ENCODE data around the gene TMEM184B.
"Not testable (repeated sequence)": the region's sequence is repeated elsewhere in the genome, so short reads cannot be mapped to it uniquely, and the experiment has no call there.

The TMEM184B gene

DNA sequence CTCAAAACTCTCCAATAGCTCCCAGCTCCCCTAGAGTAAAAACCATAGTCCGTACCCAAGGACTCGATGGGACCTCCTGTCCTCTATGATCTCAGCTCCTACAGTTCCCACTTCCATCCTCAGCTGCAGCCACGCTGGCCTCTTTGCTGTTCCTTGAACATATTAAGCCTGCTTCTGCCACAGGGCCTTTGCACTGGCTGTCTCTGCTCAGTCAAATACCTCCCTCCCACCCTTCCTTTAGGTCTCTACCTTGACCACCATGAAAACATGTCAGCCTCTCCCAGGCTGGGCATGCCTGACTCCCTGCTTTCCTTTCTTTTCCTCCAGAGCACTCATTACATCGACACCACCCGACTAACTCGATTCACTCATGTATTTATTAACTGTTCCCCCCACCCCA is 24.5 kb downstream of the TMEM184B start:
- DNase-seq (ENCODE audit: low read depth): no peak

DNA sequence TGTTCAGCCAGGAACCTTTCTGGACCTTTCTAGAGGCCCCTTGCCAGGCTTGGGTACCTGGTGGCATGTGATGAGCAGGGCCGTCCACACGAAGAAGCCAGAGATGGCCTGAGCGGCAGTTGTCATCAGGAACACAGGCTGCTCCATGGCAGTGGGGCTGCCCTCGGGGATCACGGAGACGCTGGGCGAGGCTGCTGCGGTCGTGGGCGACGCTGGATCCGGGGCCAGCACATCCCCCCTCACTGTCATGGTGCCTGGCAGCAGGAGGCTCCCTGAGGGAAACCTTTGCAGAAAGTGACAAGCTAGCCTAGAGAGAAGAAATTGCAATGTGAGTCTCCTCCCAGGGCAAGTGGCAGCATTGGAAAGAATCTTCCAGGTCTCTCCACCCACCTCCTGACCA is 25.1 kb downstream of the TMEM184B start:
- DNase-seq (ENCODE audit: low read depth): no peak

DNA sequence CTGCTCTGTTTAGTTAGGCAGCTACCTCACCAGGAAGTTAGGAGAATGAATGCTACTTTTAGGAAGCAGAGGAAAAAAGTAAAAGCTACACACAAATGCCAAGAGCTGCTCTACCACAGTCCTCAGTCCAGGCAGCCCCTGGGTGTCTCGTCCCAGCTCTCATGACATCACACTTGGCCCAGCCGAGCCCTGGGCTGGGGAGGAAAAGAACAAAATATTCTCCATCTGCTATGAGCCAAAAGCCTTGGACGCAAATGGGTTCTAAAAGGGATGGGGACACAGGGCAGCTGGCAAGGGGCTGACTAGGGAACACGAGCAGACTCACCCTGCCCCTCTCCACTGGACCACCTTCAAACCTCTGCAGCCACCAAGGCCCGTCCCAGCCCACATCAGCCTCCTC is 26.1 kb downstream of the TMEM184B start:
- DNase-seq (ENCODE audit: low read depth): no peak

DNA sequence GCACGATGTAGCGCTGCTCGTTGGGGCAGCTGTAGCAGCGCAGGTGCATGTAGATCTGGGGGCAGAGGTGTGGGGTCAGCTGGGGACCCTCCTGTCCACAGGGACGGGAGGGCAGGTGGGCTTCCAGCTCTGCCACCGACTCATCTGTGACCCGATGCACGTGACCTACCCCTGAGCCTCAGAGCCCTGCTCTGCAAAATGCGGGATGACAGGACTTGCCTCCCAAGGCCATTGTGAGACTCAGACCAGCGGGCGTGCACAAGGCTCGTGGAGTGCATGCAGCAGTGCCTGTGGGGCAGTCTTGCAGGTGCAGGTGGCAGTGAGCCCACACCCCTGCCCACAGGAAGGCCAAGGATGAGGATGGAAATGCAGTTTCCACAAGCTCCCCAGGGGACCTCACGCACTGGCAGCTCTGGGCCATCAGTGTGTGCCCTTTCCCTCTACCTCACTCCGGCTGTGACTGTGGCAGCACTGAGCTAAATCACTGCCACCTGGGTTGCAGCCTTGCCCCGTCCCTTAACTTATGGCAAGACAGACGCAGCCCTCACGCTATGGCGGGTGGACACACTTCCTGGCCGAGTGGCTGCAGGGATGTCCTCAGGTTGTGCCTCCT is 26.7 kb downstream of the TMEM184B start:
- DNase-seq (ENCODE audit: low read depth): no peak

DNA sequence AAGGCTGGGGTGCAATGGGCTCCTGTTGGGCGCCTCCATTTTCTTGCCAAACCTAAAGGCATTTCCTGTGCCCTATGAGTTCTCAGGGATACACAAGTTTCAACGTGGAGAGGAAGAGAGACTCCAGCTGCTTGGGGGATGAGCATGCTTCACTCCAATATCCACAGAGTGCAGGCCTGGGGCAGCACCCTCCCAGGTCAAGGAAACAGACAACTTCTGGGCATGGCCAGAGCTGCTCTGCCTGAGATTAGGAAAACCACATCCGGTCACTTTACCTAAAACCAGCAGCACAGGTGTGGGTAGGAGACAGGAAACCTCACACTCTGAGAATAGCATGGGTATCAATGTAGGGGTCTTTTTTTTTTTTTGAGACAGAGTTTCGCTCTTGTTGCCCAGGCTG is 28.7 kb downstream of the TMEM184B start:
- DNase-seq (ENCODE audit: low read depth): no peak

DNA sequence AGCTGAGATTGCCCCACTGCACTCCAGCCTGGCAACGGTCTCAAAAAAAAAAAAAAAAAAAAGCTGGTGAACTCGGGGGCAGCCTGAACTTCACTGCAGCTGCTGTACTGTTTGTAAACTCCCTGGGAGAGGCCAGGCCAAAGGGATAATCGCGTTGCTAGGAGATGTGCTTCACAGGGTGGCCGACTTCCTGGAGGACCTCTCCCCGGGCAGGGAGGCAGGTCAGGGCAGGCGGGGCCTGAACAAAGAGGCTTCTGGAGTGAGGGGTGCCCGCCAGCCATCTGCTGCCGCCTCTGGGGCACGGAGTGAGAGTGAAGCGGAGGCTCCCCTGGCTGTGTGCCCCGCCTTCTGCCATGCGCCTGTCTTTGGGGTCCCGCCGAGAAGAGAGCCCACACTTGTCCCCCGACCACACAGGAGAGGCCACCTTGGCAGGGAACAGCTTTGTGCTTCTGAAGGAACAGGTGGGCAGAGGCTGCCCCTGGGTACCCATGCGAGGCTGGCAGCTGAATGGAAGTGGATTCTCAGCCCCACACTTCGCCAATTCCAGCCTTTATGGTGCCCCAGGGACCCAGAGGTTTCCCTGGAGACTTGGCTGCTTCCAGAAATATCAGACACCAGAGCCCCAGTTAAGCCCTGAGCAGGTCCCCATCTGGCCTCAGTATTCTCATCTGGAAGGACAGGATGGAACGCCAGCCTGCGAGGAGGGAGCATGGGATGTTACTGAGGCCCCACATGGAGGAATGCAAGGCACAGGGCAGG is 29.6 kb downstream of the TMEM184B start:
- no peak for DNase-seq (ENCODE audit: low read depth)

DNA sequence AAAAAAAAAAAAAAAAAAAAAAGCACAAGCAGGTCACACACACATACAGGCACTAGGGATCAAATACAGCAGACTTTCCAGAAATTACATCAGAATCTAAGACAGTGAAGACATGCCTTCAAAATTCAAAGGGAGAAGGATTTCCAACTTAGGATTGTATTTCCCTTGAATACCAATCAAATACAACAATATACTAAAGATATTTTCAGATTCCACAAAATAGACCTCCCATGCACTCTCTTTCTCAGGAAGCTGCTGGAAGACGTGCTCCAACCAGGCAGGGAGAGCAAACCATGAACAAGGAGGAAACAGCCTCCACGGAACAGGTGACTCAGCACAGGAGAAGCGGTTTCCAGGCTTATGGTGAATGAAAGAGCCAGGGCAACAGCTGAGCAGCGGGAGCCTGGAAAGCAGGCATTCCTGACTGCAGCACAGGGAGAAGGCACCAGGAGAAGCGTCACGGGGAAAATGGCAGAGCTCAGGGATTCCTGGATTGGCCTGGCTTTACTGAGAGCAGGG is 32.0 kb downstream of the TMEM184B start:
- no peak for DNase-seq (ENCODE audit: low read depth)

DNA sequence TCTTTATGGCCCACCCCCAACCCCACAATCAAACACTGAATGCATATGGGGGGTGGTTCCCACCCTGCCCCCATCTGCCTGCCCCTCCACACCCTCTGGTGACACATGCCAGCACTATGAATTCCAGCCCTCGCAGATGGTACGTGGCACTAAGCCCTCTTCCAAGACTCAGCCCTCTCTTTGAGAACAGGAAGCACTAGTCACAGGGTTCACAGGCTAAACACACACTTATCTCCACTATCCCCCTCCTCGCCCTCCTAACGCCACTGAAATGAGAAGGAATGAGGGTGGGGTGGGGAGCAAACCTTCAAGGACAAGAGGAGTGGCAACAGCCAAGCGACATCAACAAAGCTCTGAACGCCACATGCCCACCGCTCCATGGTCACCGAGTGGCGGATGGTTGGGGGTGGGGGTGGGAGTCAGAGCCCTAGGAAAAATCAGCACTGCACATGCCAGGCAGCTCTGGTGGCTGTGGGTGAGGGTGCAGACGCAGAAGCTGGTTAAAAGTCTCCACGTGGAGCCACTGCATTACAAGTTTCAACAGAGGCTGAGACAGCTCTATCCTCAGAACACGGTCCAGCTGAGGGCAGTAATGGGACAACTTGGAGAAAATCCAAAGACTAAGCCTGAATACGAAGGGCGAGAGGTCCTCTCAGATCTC is 33.6 kb downstream of the TMEM184B start:
- no peak for DNase-seq (ENCODE audit: low read depth)

DNA sequence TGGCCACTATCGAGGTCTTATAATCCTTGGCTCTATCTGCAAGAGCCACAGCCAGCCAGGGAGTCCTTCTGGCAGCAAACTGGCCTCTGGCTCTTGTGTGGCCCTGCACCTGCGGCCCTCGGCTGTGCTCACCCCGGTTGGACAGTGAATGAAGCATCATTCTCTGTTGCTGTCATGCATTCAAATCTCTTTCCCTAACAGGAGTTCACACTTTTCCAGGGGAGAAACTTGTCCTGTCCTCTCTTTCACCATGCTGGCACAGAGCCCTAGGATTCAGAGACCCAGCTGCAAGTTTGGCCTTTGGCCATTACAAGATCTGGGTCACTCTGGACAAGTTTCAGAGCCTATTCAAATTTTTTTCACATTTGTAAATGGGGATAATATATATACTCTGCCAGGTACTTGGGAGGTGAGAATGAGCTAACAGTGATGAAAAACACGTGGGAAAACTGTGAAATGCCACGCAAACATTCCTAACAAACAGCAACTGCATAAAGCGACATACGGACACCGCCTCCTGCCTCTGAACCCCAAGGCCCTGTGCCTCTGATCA is 34.2 kb downstream of the TMEM184B start:
- DNase-seq (ENCODE audit: low read depth): no peak

DNA sequence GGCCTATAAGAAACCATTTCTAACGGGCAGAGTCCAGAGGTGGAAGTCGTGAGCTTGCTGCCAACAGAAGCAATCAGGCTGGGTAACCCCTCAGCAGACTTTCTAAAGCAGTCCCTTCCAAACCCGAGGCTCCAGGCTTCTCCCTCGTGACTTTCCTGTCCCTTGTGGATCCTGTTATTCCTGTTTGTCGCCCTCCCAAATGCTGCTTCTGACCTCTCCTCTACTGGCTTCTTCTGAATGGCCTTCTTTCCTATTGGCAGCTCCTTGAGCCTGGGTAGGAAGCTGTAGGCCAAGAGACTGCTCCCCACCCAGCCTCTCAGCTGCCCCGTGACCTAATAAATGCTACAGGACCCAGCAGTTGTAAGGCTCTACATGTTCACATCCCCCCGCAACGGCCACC is 36.0 kb downstream of the TMEM184B start:
- no peak for DNase-seq (ENCODE audit: low read depth)

DNA sequence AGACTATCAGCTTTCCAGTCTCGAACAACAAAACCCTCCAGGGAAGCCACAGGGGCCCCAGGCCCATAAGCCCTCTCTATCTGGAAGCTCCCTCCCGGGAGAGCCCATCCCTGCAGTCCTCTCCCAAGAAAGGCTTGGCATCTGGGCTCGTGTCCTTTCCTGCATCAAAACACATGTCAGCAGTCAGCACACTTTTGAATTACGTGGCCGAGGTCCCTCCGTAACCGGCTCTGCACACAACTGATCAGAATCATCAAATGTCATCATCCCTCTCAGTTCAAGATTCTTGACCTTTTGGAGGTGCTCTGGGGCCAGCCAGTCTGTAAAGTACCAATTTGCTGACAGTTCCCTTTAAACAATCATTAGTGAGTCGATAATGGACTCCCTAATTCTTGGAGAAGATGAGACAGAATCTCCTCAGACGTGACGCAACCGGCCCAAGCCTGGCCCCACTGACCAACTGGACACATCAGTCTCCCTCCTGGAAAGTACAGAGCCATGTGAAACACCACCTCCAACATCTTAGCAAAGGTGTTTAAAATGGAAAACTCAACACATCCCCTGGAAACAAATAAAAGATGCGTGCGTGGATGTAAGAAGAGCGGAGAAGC is 37.5 kb downstream of the TMEM184B start:
- no peak for DNase-seq (ENCODE audit: low read depth)

DNA sequence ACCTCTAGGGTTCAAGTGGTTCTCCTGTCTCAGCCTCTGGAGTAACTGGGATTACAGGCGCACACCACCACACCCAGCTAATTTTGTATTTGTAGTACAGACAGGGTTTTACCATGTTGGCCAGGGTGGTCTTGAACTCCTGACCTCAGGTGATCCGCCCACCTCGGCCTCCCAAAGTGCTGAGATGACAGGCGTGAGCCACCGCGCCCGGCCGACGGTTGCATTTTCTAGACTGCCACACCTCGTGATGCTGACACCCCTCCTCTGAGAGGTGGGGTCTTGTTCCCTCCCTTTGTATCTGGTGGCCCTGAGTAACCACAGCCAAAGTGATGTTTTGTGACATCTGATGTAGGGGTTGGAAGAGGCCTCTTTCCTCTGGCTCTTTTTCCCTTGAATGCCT is 39.0 kb downstream of the TMEM184B start:
- DNase-seq (ENCODE audit: low read depth): not testable (repeated sequence)

DNA sequence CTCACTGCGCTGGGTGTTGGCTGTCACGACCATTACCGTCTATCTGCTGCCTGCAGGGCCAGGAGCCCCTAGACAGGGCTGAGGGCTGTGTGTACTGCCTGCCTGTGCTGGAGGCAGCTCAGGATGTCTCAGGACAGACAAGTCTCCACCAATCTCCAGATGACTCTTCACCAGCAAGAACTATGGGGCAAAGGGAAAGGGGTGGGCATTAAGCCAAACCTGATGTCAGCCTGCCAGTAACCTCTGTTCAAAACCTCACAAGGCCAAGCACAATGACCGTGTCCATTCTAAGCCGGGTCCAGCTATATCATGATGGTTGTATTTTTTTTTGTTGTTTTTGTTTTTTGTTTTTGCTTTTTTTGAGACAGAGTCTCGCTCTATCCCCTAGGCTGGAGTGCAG is 39.4 kb downstream of the TMEM184B start:
- DNase-seq (ENCODE audit: low read depth): no peak

DNA sequence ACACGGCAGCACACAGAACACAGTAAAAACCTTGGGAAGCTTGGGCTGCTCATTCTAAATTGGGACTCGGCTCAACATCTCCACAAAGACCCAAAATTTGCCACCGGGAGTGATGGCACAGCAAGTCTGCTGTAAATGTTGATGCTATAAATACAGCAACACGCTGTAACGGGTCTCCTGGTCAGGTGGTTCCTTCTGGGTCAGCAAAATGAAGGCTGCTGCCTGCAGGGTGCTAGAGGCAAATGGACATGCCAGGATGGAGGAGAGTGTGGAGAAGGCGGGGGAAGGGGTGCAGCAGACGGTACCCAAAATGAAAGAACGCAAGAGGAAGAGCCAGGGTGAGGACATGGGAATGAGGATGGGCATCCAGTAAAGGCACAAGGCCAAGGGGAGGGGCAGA is 40.6 kb downstream of the TMEM184B start:
- DNase-seq (ENCODE audit: low read depth): no peak

DNA sequence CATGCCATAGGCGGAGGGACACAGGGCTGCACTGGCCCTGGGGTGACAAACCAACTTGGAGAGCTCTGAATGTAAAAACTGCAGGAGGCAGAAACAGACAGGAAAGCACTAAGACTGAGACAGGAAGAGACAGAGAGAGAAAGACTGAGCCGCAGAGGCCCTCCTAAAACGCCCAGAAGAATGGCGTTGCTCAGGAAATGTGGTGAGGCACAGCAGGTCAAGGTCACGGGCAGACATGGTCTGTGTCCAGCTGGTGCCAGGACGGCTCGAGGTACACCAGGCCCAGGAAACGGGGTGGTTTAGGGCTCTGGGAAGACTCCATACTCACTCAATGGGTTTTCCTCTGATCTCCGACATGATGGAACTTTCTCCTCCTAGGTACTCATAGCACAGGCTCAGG is 41.9 kb downstream of the TMEM184B start:
- no peak for DNase-seq (ENCODE audit: low read depth)

DNA sequence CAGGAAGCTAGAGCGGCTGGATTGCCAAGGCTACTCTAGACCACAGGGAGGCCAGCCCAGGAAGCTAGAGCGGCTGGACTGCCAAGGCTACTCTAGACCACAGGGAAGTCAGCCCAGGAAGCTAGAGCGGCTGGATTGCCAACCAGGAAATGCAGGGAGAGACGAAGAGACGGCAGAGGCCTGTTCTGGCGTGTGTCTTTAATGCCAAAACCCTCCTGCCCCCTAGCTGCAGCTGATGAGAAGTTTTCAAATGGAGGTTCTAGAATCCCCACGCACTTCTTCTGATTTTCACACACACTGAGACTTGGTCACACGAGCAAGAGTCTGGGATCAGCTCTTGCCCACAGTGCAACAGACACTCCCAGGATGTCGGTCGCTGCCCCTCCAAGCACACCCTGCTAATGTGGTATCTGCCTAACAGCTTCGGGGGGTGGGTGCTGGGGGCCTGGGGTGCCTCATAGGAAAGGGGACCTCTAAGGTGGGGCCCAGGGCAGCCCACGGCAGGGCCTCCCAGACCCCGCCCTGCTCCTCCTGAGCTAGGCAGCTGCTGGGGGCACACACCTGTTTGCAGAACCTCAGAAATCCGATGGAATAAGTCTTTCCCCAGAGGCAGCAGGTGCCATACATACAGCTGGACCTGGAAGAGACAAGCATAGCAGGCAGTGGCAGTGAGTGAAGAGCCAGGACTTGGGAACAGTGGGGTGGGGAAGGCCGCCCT is 42.5 kb downstream of the TMEM184B start:
- DNase-seq (ENCODE audit: low read depth): no peak

DNA sequence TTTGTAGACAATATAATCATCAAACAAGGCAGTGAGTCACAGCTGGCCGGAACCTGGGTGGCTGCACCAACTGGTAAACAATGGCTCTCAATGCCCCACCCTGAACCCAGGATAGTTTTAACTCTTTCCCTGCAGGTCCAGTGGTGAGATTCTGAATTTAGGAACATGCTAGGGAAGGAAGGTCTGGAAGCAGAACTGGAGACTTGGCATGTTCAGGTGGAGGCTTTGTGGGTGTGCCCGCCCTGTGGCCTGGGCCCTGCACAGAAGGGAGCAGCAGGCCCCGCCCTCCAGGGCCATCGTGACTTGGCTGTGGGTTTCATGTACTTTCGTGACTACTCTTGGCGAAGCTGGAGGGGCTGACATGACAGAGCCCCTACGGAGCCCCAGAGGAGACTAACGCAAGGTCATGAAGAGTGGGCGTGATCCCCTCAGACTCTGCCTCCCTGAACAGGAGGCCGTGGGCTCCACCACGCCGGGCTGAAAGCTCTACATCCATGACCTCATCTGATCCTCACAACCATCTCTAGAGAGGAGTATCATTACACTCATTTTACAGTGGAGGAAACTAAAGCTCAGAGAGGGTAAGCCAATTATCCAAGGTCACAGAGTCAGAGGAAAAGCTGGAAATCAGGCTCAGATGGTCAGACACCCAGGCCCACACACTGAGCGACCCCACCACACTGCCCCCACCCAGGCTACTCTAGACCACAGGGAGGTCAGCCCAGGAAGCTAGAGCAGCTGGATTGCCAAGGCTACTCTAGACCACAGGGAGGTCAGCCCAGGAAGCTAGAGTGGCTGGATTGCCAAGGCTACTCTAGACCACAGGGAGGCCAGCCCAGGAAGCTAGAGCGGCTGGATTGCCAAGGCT is 43.7 kb downstream of the TMEM184B start:
- DNase-seq (ENCODE audit: low read depth): no peak

DNA sequence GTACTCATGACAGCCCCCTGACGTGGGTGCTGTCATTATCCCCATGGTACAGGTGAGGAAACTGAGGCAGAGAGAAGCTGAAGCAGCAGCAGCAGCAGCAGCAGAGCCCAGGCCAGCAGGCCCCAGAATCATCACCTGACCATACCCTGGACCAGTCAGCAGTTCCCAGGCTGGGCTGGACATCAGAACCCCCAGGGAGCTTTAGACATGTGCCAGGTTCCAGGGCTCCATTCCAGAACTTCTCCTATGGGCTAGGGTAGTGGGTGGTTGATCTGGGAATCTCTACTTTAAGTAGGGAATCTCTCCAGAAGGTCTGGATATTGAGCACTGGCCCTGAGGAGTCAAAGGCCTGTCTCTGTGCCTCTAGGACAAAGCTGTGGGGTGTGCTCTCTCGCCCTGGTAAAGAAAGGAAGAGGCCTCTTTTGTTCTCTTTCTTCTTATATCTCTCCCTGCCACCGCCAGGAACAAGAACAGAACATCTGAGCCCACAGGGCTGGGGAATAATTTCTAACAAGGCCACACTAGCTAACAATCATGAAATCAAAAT is 44.4 kb downstream of the TMEM184B start:
- DNase-seq (ENCODE audit: low read depth): no peak

DNA sequence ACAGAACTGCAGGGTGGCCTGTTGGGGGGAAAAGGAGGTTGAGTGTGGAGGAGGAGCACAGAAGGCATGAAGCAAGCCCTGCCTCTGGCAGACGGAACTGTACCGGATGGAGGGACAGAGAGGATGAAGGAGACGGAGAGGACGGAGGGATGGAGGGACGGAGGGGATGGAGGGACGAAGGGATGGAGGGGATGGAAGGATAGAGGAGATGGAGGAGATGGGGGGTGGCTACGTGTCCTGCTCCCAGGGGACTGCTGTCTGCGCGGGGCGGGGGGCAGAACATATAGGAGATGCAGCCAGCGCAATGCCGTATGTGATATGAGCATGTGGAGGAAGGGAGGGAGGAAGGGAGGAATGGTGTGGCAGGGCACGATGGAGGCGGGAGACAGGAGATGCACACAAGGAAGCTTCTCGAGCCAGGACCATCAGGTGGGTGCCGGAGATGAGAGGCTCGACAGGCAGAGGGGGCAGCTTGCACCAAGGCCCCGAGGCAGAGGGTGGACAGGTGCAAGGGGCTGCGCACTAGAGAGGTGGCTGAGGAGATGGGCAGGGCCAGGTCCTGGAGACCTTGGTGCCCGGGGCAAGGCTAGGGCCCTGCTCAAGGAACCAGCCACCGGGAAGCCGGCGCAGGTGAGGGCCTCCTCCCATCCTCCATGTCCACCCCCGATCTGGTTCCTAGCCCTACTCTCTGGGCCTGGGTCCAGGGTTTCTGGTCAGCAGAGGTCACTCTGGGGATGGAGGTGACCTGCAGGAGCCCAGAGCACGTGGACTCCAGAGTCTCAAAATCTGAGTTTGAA is 45.8 kb downstream of the TMEM184B start:
- no peak for DNase-seq (ENCODE audit: low read depth)
